Right lobe of liver (tissue), 6 donors: ENCODE results near the gene DIP2C. TPM values are rescaled to one million over a fixed set of nuclear protein-coding genes. Genes with fewer than 3 reads are reported as not detected.

Source experiments
- ATAC-seq, 4 donors: fragments of 200-7000 bp; cut with Tn5 transposase; one replicate each; pipeline ENCODE4 v1.9.1; 2020; ENCODE audit warnings: mild to moderate bottlenecking in 4 of 4, moderate library complexity in 4 of 4
- DNase-seq, 3 donors: peaks; one replicate each; pipeline ENCODE4 v3.0.0-alpha.2; 2020
- H3K27ac ChIP-seq, 3 donors: fragments of 200-600 bp; one replicate each; pipeline ENCODE4 v1.8.0; 2022
- H3K27me3 ChIP-seq, 2 donors: fragments of 200-600 bp; one replicate each; pipeline ENCODE4 v1.8.0; 2022
- H3K36me3 ChIP-seq, 4 donors: fragments of 200-600 bp; sonication (generic) in 1 of 4; one replicate each; pipeline versions ENCODE4 v1.5.1 to v1.8.0; 2017 to 2022; ENCODE audit warnings: control low read depth in 1 of 4
- H3K4me1 ChIP-seq, 4 donors: fragments of 200-600 bp; sonication (generic) in 1 of 4; one replicate each; pipeline versions ENCODE4 v1.5.1 to v1.8.0; 2017 to 2022; ENCODE audit warnings: control low read depth in 1 of 4
- H3K4me3 ChIP-seq, 3 donors: fragments of 200-600 bp; one replicate each; pipeline ENCODE4 v1.8.0; 2022
- H3K9me3 ChIP-seq, 4 donors: fragments of 200-600 bp; sonication (generic) in 1 of 4; one replicate each; pipeline versions ENCODE4 v1.5.1 to v1.8.0; 2017 to 2022; ENCODE audit warnings: control low read depth in 1 of 4
- CTCF ChIP-seq, 4 donors: fragments of 200-600 bp in 3 of 4; fragments of 450-650 bp in 1 of 4; IDR thresholded peaks; one replicate each; pipeline versions ENCODE4 v1.5.1 to v1.8.0; 2016 to 2022; ENCODE audit warnings: antibody characterized with exemption in 4 of 4, mild to moderate bottlenecking in 2 of 4
- POLR2A ChIP-seq: fragments of 450-650 bp; IDR thresholded peaks from one replicate; pipeline ENCODE4 v1.6.1; 2017; ENCODE audit warnings: antibody characterized with exemption, mild to moderate bottlenecking
- WGBS: methylation state at CpG from one replicate; pipeline ENCODE4 v1.1.6; 2018; ENCODE audit warnings: low coverage, low lambda C conversion rate; ENCODE audit not compliant: insufficient coverage; ENCODE audit errors: missing lambda C conversion rate; 5-methylcytosine and 5-hydroxymethylcytosine counted together
- intact Hi-C, 2 donors: fragments of 100-400 bp; cut with DNase I; formaldehyde crosslinking; loops; one replicate each; pipeline versions ENCODE4 v1.11.2 to v1.14.1; 2022
- total RNA-seq, 6 experiments: library from RNA; depleted of rRNA in 2 of 6; stranded (reverse); fragments of >200 nt in 2 of 6; fragmentation: NEBNext Ultra II Directional in 3 of 6; extraction: Animal tissue kit (Norgen Biotek cat#: 25700) in 3 of 6; gene quantifications; one replicate each; pipeline versions ENCODE4 v1.1.0 to v1.2.4, GENCODE V29; 2016 to 2023
- donor health status: DM: no; HTN: yes; CAD: no.
- donor health status: DM: no; HTN: no; CAD: no.
- donor health status: DM: no; HTN: no; CAD: no.
- donor health status: DM: no; HTN: yes; CAD: no.
- donor health status: DM: no; HTN: yes; CAD: no.

DIP2C gene
- total RNA-seq, 6 experiments from 2014 or later, result 8.0 to 13.5 (median 11.7) TPM

DNA sequence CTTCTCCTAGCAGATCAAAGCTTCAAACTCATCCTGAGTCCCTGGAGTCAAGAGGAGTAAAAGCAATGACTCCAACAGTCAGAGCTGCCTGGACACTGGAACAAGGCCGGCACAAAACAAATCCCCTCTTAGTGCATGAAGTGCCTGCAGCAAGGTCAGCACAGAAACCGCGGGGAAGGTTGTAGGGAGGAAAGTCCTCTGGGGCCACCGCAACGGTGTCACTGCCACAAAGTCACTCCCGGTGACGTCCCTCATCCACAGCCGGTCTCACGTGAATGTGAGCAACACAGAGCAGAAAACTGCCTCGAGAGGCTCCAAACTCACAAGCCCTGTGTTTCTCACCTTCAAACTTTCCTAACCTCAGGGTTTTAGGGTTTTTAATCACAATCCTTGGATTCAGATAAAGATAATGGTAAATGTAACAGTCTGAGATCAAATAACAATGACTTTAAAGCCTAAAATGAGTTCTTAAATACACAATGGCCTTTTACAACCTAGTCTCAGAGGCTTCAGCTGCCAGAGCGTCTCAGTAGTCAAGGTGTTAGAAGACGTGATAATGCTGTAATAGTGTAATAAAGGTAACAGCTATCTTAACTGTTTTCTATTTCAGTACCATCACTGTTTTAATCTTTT lies 279.9 kb downstream of the DIP2C start:
- Histone ChIP-seq H3K4me1 (no peaks in the 10 kb centered on the region), H3K4me3 (no peak overlapping the region), H3K36me3 (peaks cover 0 to 17% (median 3%) of the 10 kb centered on the region in 4 donors), H3K27me3 (no peaks in the 10 kb centered on the region), H3K27ac (no peak overlapping the region), H3K9me3 (no peaks in the 10 kb centered on the region)
- DNase-seq, result no peak
- ATAC-seq, result no peak
- intact Hi-C loops, result no loop called here
- TF ChIP-seq POLR2A, result no peak
- no peak for TF ChIP-seq CTCF (IDR thresholded peaks at IDR 0.05)
- 95% methylated on average over 5 of the region's 12 CpGs for WGBS

- H3K4me1 ChIP-seq, result no peaks in the 10 kb centered on the region
- WGBS, result 54% methylated on average over 3 of the region's 3 CpGs
- DNase-seq (no peak), ATAC-seq (no peak)
- no peak overlapping the region for H3K27ac ChIP-seq
- H3K27me3 ChIP-seq, result no peaks in the 10 kb centered on the region
- H3K36me3 ChIP-seq, result peaks cover 0 to 11% (median 3%) of the 10 kb centered on the region in 4 donors
- no peaks in the 10 kb centered on the region for H3K9me3 ChIP-seq
- intact Hi-C loops, result no loop called here
- H3K4me3 ChIP-seq, result no peak overlapping the region
- no peak for TF ChIP-seq CTCF (IDR thresholded peaks at IDR 0.05)
- TF ChIP-seq POLR2A, result no peak
These were observed 281.2 kb downstream of the DIP2C start for GRCh38 chr10:408236-408635.

- no peaks in the 10 kb centered on the region for H3K27me3 ChIP-seq
- no peak overlapping the region for H3K27ac ChIP-seq
- H3K9me3 ChIP-seq, result no peaks in the 10 kb centered on the region
- 100% methylated on average over 8 of the region's 13 CpGs for WGBS
- intact Hi-C loops, result no loop called here
- H3K4me1 ChIP-seq, result no peaks in the 10 kb centered on the region
- H3K36me3 ChIP-seq, result peaks cover 0 to 11% (median 3%) of the 10 kb centered on the region in 4 donors
- no peak for DNase-seq
- TF ChIP-seq CTCF (IDR thresholded peaks at IDR 0.05) (no peak), POLR2A (no peak)
- H3K4me3 ChIP-seq, result no peak overlapping the region
- ATAC-seq, result no peak
These were observed 282.5 kb downstream of the DIP2C start for GRCh38 chr10:406976-407375.

DNA sequence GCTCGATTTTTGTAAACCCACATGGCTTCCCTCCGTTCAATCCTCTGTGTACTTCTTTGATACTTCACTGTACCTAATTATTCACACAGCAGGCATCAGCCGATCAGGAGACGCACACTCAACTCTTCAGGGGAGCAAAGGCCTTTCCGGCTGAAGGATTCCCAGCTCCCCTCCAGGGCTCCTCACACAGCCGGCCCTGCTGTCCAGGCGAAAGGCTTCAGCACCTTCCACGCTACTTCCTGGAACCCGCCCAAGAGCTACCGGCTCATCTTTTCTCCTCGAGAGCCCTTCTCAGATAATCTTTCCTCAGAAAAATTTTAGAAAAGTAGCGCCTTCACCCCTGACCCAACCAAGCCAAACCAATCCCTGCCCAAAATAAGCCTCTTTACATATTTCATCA lies 283.8 kb downstream of the DIP2C start:
- no peak overlapping the region for H3K4me3 ChIP-seq
- intact Hi-C loops, result no loop called here
- no peaks in the 10 kb centered on the region for H3K9me3 ChIP-seq
- ATAC-seq (no peak), DNase-seq (no peak)
- no peak overlapping the region for H3K27ac ChIP-seq
- H3K36me3 ChIP-seq, result peaks cover 0 to 11% (median 3%) of the 10 kb centered on the region in 4 donors
- WGBS, result 91% methylated on average over 12 of the region's 12 CpGs
- H3K27me3 ChIP-seq, result no peaks in the 10 kb centered on the region
- no peaks in the 10 kb centered on the region for H3K4me1 ChIP-seq
- no peak for TF ChIP-seq CTCF (IDR thresholded peaks at IDR 0.05)
- TF ChIP-seq POLR2A, result no peak
